ENCODE measurements around the gene NPAS3. TPM values are rescaled to one million over a fixed set of nuclear protein-coding genes. Genes with fewer than 3 reads are reported as not detected.

Gene NPAS3
- total and polyA plus RNA-seq, 2 of the 8 experiments (the other 6 are each of a cell fraction or from before 2014, with no cell fraction given) = 0.11 to 0.60 TPM

DNA sequence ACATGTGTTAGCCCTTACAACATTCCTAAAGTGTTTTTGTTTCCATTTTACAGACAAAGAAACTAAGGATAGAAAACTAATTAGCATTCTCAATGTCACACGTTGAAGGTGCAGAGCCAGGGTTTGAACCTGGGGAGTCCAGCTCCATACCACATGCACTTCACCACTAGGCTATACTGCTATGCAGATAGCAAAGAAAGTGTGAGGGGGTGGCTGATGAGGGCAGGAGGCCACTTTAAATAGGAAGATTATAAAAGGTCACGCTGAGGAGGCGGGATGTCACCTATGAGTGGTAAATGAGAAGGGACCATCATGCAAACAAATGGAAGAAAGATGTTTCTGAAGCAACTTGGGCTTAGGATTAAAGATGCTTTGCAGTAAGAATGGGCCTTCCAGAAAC lies 798.3 kb downstream of the NPAS3 start:
- FAIRE-seq (no peak), DNase-seq (ENCODE audit: low read depth in 1 of 2, low spot score in 2 of 2) (no peak)
- Histone ChIP-seq H3K79me1 (ENCODE audit: low read depth, low read length) (no peaks in the 10 kb centered on the region), H4K8ac (ENCODE audit: extremely low read depth, insufficient read depth, low read length) (no peak overlapping the region), H3K27ac (ENCODE audit: low read depth, low read length) (no peak overlapping the region), H3K56ac (replicated peaks; ENCODE audit: insufficient read length, low read depth, low read length) (no peak overlapping the region), H3K23ac (ENCODE audit: insufficient read length) (no peak overlapping the region), H2BK120ac (replicated peaks; ENCODE audit: low read depth, low read length) (no peak overlapping the region), H2AK5ac (ENCODE audit: low read depth, low read length) (no peak overlapping the region), H2AFZ (ENCODE audit: low read length) (no peak overlapping the region), H3K4me3 (ENCODE audit: extremely low read depth in 1 of 4, insufficient read depth in 2 of 4, low read depth in 3 of 4, low read length in 4 of 4) (no peak overlapping the region), H3K4ac (replicated peaks; ENCODE audit: insufficient read length, low read depth, low read length) (no peak overlapping the region), H3K23me2 (ENCODE audit: low read depth, low read length) (no peaks in the 10 kb centered on the region; the same call in 1 of the 2 replicates), H3K4me1 (replicated peaks in 1 of 4; ENCODE audit: control insufficient read depth in 3 of 4, insufficient read depth in 4 of 4, low read length in 3 of 4) (peaks cover 0 to 12% (median 3%) of the 10 kb centered on the region in 4 experiments; a peak in 1 of 7 replicates), H4K20me1 (replicated peaks in 1 of 2; ENCODE audit: control insufficient read depth in 1 of 2, insufficient read depth in 2 of 2, low read length in 2 of 2) (no peaks in the 10 kb centered on the region), H3K18ac (ENCODE audit: extremely low read depth, low read length) (no peak overlapping the region), H3K79me2 (ENCODE audit: control insufficient read depth in 1 of 2, insufficient read depth in 2 of 2, low read length in 2 of 2) (no peaks in the 10 kb centered on the region), H3K9me3 (ENCODE audit: insufficient read depth in 2 of 2, low read depth in 1 of 2, low read length in 1 of 2) (no peaks in the 10 kb centered on the region), H4K91ac (replicated peaks; ENCODE audit: insufficient read length, low read length) (no peak overlapping the region), H2BK20ac (ENCODE audit: low read length) (no peak overlapping the region), H2BK12ac (ENCODE audit: low read depth, low read length) (no peak overlapping the region), H3K9ac (replicated peaks in 1 of 4; ENCODE audit: extremely low read depth in 1 of 4, low read depth in 3 of 4, low read length in 3 of 4) (no peak overlapping the region), H3K36me3 (ENCODE audit: control insufficient read depth in 2 of 4, insufficient read depth in 4 of 4, low read length in 3 of 4) (no peaks in the 10 kb centered on the region), H4K5ac (ENCODE audit: insufficient read length, low read depth, low read length) (no peak overlapping the region), H2BK5ac (ENCODE audit: low read depth, low read length) (no peak overlapping the region), H2BK15ac (ENCODE audit: low read length) (no peak overlapping the region), H3K27me3 (replicated peaks in 1 of 4; ENCODE audit: control insufficient read depth in 3 of 4, extremely low read depth in 1 of 4, insufficient read depth in 3 of 4, low read length in 3 of 4) (no peaks in the 10 kb centered on the region), H3K14ac (ENCODE audit: insufficient read length) (no peak overlapping the region), H3K4me2 (ENCODE audit: insufficient read depth in 1 of 2, low read depth in 2 of 2, low read length in 2 of 2) (no peak overlapping the region)
- ChIA-PET CTCF (ENCODE audit: partially characterized antibody) (interaction anchor here (0.6 to 1.4 kb wide), 3 partner anchors 14 to 76 kb away, joined by 3 to 4 read pairs (median 3); no protein-coding TSS in a partner anchor), POLR2A (ENCODE audit: partially characterized antibody) (no interaction called here)
- 87% methylated on average over 3 of the region's 3 CpGs; no CpG with 5 or more reads in 1 of the 2 experiments for WGBS, 2 experiments (ENCODE audit: extremely low coverage in 1 of 2, insufficient coverage in 1 of 2, insufficient read length in 1 of 2, insufficient replicate concordance in 2 of 2, low coverage in 1 of 2, low lambda C conversion rate in 2 of 2, missing lambda C conversion rate in 1 of 2)
- TF ChIP-seq BRCA1 (IDR thresholded peaks at IDR 0.05; ENCODE audit: low read depth, low read length) = no peak
- TF ChIP-seq TBP (IDR thresholded peaks at IDR 0.05; ENCODE audit: low read depth, low read length) = peak; percentile 95

Data from H1 (cell line).